CD4-positive, alpha-beta T cell treated with Interleukin-4 for 1 hour (primary cell): ENCODE measurements around the gene LRRC59.
"Not testable (repeated sequence)": the region's sequence is repeated elsewhere in the genome, so short reads cannot be mapped to it uniquely, and the experiment has no call there.

Experiments used
- DNase-seq, 2 donors: peaks; one replicate each; pipeline ENCODE4 v3.0.0-alpha.2; 2020 to 2022

LRRC59 gene

GRCh38 chr17:50397111-50397918 is at the start of gene LRRC59:
Gene LRRC59 (minus strand): TSS chr17:50397523. CDS start chr17:50397317, 206 bp downstream.
- peak; percentile 91 to 94 for DNase-seq

DNA sequence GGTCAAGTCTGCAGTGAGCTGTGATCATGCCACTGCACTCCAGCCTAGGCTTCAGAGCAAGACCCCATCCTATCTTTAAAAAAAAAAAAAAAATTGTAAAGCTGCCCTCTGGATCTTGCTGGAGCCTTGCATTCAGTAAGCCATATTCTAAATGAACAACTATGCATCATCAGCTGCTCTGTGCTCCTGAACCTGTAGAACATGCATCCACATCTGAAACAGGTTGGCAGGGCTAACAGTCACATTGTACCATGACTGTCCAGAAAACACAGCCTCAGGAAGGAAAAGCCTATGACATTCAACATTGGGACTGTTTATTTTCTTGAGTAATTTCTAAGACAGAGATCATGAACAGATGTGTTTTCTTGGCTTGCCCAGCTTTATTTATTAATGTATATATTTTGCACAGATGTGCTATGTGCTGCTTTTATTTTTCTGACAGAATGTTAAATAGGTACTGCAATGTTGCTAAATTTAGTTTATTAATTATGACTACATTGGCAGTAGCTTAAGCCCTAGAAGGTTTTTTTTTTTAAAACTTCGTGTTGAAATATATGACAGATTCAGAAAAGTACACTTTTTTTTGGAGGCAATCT is 48.5 kb upstream of the LRRC59 start:
- no peak for DNase-seq

DNA sequence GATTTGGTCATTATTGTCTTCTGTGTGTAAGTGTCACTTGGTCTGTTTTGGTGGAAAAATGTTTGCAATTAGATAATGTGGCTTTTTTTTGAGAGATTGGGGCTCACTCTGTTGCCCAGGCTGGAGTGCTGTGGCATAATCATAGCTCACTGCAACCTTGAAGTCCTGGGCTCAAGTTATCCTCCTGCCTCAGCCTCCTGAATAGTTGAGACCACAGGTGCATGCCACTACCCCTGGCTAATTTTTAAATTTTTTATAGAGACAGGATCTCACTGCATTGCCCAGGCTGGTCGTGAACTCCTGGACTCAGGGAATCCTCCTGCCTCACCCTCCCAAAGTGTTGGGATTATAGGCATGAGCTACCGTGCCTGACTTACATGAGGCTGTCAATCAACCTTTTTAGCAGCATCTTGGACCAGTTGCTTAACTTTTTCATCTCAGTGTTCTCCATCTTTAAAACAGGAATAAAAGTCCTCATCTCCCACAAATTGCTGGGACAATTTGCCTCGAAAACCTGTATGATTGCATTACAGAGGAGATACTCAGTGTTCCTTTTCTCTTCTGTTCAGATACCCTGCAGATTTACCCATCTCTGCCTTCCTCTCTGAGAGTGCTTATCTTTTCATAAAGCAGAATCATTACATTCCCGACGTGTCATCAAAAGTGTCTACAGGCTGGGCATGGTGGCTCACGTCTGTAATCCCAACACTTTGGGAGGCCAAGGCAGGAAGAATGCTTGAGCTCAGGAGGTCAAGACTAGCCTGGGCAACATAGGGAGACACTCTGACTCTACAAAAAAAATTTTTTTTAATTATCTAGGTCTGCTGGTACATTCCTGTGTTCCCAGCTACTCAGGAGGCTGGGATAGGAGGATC is 47.8 kb upstream of the LRRC59 start:
- DNase-seq = no peak

DNA sequence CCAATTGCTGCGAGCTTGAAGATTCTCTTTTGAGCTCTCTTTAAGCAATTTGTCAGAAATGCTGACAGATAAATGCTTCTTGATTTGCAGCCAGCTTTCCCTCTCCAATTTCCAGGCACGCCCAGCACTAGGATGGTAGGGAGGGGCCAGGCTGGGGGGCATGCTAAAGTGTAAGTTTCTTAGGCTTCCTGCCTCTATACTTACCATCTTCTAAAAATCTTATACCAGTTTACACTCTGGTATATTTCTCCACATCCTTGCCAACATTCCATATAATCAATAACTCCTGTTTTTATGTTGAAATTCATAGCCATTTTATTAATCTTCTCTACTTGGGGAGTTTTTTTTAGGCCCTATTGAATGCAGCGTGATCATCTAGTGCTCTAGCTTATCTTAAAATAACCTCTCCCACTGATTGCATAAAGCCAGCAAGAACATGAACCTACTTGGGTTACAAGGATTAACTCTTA is 46.2 kb upstream of the LRRC59 start:
- DNase-seq = no peak

- DNase-seq = no peak
These were observed 43.8 kb upstream of the LRRC59 start for GRCh38 chr17:50440838-50441829.

DNA sequence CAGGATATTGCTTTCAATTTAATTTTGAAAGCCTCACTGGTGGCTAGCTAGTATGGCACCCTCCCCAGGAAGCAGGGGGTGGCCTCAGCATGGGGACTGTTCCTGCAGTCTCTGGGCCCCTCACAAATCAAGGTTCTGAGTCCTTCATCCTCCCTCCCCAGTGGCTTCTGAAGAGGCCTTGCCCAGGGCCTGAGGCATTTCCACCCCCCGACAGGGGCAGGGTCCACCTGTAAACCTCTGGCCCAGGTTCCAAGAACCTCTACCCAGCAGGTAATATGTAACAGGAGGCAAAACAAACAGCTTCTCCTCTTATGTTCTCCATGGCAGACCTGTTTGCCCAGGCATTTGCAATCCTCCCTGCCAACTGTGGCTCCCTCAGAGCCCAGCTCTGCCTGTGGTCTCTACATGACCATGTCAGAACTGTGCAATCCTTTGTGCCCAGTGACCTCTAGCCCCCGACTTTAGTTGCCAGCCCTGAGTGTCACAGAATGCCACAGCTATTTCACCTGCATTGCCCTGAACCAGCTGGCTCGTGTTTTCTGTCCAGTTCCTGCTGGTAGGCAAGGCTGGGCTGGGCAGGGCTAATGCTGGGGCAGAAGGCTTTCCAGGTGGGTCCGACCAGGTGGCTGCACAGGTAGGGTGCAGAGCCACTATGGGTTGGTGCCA is 43.0 kb upstream of the LRRC59 start:
- DNase-seq = no peak

- no peak for DNase-seq
These were observed 41.7 kb upstream of the LRRC59 start for GRCh38 chr17:50439008-50439407.

- DNase-seq = no peak
These were observed 40.1 kb upstream of the LRRC59 start for GRCh38 chr17:50437409-50437808.

- DNase-seq = no peak
These were observed 34.9 kb upstream of the LRRC59 start for GRCh38 chr17:50432125-50432762.

- no peak for DNase-seq
These were observed 33.7 kb upstream of the LRRC59 start for GRCh38 chr17:50430821-50431618.

GRCh38 chr17:50429793-50430192 is 32.5 kb upstream of the LRRC59 start:
- no peak for DNase-seq

DNA sequence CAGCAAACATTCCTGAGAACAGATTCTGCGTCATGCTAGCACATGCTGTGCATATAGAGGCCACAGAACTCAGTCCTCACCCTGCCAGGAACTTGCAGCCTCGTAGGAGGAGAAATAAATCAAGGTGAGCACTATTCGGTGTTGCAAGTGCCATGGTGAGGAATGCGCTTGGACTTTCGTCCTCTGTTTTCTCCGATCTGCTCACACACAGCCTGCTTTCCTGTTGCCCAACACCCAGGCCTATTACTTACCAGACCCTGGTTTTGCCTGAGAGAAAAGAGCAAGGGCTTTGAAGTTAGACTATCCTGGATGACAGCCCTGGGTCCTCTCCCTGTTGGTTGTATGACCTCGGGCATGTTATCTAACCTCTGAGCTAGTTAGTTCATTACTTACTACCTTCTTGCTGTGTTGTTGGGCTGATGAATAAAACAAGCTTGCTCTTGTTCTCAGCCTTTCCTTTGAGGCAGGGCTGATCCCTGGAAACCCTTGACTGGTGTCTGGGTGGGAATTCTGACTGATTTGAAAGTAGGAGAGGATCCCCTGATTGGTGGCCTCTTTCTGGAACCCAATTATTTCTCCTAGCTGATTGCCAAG is 31.6 kb upstream of the LRRC59 start:
- DNase-seq = no peak

DNA sequence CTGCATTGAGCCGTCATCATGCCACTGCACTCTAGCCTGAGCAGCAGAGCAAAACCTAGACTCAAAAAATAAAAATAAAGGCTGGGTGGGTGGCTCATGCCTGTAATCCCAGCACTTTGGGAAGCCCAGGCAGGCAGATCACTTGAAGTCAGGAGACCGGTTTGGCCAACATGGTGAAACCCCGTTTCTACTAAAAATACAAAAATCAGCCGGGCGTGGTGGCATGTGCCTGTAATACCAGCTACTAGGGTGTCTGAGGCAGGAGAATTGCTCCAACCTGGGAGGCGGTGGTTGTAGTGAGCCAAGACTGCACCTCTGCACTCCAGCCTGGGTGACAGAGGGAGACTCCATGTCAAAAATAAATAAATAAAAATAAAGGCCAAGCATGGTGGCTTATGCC is 30.8 kb upstream of the LRRC59 start:
- not testable (repeated sequence) for DNase-seq

GRCh38 chr17:50426814-50427787 is 29.8 kb upstream of the LRRC59 start:
- peak in 1 of 2 donors; percentile 25 for DNase-seq

DNA sequence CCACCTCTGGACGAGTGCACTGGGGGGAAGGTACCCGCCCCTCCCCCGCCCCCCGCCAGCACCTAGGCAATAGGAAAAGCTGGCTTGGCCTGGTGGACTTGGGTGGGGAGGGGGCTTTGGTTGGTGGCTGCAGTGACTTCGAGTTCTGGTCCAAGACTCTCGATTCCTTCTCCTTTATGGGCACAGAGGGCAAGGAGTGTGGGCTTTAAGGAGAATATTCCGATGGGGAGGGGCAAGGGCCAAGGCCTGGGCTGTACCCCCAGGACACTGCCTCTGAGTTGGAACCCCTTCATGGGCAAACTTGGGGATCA is 29.1 kb upstream of the LRRC59 start:
- DNase-seq = no peak

GRCh38 chr17:50425682-50426471 is 28.6 kb upstream of the LRRC59 start, which contains the start of gene ACSF2:
Gene ACSF2 (plus strand): TSS chr17:50426218. CDS start chr17:50426262, 44 bp downstream.
- DNase-seq = peak; percentile 63 to 73

DNA sequence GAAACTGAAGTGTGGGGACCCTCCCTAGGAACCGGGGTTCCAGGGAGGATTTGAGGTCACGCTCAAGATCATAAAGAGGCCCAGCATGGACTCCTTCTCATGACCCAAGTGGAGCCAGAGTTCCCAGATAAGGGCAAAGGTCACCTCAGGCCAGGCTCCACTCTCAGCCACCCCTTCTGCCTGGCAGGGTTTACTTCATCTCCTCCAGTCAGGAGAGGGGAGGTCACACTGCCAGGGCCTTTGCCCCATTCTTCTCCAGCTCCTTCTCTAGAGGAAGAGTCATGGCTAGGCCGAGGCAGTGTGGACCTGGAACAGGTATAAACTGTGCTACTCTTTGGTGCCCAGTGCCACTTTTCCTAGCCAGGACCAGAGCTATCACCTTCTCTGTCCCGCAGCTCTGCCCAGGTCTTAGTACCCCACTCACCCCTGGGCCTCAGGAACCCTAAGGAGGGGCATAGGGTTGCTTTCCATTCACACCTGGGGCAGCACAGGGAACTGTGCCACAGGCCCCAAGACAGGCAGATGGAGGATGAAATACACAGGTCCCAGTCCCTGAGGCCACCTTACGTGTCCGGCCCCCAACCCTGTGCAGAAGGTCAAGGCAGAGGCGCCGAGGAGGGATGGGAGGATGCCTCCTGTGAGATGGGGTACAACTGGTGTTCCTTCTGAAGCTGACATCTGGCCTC is 27.8 kb upstream of the LRRC59 start:
- DNase-seq = no peak
